ENCODE measurements around the gene SRD5A2.
"Not testable (repeated sequence)": the region's sequence is repeated elsewhere in the genome, so short reads cannot be mapped to it uniquely, and the experiment has no call there.

DNA sequence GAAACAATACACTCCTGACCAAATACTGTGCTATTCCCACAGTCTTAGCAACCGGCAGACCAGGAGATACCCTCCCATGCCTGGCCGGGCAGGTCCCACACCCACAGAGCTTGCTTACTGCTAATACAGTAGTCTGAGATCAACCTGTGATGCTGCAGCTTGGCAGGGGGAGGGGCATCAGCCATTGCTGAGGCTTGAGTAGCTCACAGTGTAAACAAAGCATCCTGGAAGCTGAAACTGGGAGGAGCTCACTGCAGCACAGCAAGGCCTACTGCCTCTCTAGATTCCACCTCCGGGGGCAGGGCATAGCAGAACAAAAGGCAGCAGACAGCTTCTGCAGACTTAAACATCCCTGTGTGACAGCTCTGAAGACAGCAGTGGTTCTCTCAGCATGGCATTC lies 91.4 kb downstream of the SRD5A2 start:
- TF ChIP-seq CTCF (IDR thresholded peaks at IDR 0.05; ENCODE audit: insufficient read depth, low read length, poor library complexity, severe bottlenecking); EZH2phosphoT487 (conservative IDR thresholded peaks at IDR 0.05; ENCODE audit: low read length): not testable (repeated sequence)
